ENCODE results near the gene AGMO. TPM values are rescaled to one million over a fixed set of nuclear protein-coding genes. Genes with fewer than 3 reads are reported as not detected.

The AGMO gene
- total and polyA plus RNA-seq, 10 of the 15 experiments (the other 5 are each of a cell fraction or from before 2014, with no cell fraction given) = 0.11 to 0.29 TPM; not detected in 8

DNA sequence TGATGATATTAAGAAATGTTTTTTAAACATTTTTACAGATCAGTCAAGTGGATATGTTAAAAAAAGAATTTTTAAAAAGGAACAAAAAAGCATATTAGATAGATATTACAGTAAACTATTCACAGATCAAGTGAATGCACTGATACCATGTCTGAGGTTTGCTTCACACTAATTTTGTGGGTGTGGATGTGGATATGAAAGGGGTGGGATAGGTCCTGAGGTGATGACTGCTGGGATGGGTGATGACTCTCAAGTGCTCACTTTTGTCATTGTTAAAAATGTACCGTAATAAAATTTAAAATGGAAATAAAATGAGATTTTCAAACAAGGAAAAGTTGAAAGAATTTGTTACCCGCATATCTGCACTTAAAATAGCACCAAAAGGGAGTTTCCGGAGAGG is 54.1 kb downstream of the AGMO start:
- Histone ChIP-seq H3K4me3 (no peak overlapping the region), H4K20me1 (ENCODE audit: control insufficient read depth, insufficient read depth) (no peaks in the 10 kb centered on the region), H3K36me3 (ENCODE audit: control insufficient read depth in 2 of 2, insufficient read depth in 2 of 2, low read length in 1 of 2) (no peaks in the 10 kb centered on the region), H2AFZ (ENCODE audit: control insufficient read depth, low read depth, low read length) (no peak overlapping the region), H3K9me3 (replicated peaks; ENCODE audit: control insufficient read depth, insufficient read depth, low read length) (no peaks in the 10 kb centered on the region), H3K79me2 (ENCODE audit: control insufficient read depth, insufficient read depth, low read length) (no peaks in the 10 kb centered on the region), H3K27me3 (replicated peaks in 1 of 2; ENCODE audit: control insufficient read depth in 2 of 2, insufficient read depth in 2 of 2, low read length in 1 of 2) (no peaks in the 10 kb centered on the region), H3K4me2 (ENCODE audit: control insufficient read depth, insufficient read depth) (no peak overlapping the region), H3K27ac (ENCODE audit: control insufficient read depth, insufficient read depth) (no peak overlapping the region), H3K4me1 (ENCODE audit: control insufficient read depth, insufficient read depth, low read length) (no peaks in the 10 kb centered on the region), H3K9ac (ENCODE audit: control insufficient read depth, insufficient read depth, low read length) (no peak overlapping the region)
- ATAC-seq = no peak
- TF ChIP-seq BMI1 (IDR thresholded peaks at IDR 0.05; ENCODE audit: borderline replicate concordance) = no peak
- in situ Hi-C loops (cut with MboI) (no loop called here), intact Hi-C loops (cut with micrococcal nuclease; ENCODE audit: unreplicated experiment) (no loop called here)
- no peak for FAIRE-seq
- WGBS (ENCODE audit: insufficient coverage, insufficient replicate concordance, low lambda C conversion rate, missing lambda C conversion rate) = 43% methylated on average over 3 of the region's 3 CpGs
- BruUV-seq (replicated peaks) = no TSS peak
- DNase-seq (ENCODE audit: low read depth, low spot score) = no peak
- SMC1A ChIA-PET (ENCODE audit: uncharacterized antibody, unreplicated experiment) = interaction anchor here (0.7 to 1.3 kb wide), 2 partner anchors 139 to 213 kb away, joined by 3 read pairs; no protein-coding TSS in a partner anchor
- CTCF ChIA-PET = no interaction called here
- POLR2A ChIA-PET = no interaction called here
- RAD21 ChIA-PET (ENCODE audit: unreplicated experiment) = interaction anchor here (0.8 kb wide), 1 partner anchor 184 kb away, joined by 3 read pairs; no protein-coding TSS in a partner anchor

DNA sequence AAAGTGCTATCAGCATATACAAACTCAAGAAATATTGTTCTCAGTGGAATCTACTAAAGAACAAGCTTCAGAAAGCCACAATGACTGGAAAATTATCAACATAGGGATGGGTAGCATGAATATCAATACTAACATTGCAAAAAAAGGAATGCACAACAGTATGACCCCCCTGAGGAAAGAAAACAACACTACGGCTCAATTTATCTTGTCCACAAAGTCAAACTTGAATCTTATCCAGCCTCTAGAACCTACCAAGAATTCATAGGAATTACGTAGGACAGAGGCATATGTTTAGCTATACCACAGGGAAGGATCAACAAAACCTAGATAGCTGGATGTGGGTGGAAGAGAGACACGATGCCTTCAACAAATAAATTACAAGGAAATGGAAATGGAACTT is 54.6 kb downstream of the AGMO start:
- Histone ChIP-seq H3K79me2 (ENCODE audit: control insufficient read depth, insufficient read depth, low read length) (no peaks in the 10 kb centered on the region), H3K36me3 (ENCODE audit: control insufficient read depth in 2 of 2, insufficient read depth in 2 of 2, low read length in 1 of 2) (no peaks in the 10 kb centered on the region), H3K4me3 (no peak overlapping the region), H3K4me2 (ENCODE audit: control insufficient read depth, insufficient read depth) (no peak overlapping the region), H3K4me1 (ENCODE audit: control insufficient read depth, insufficient read depth, low read length) (no peaks in the 10 kb centered on the region), H3K9ac (ENCODE audit: control insufficient read depth, insufficient read depth, low read length) (no peak overlapping the region), H4K20me1 (ENCODE audit: control insufficient read depth, insufficient read depth) (no peaks in the 10 kb centered on the region), H3K27me3 (replicated peaks in 1 of 2; ENCODE audit: control insufficient read depth in 2 of 2, insufficient read depth in 2 of 2, low read length in 1 of 2) (no peaks in the 10 kb centered on the region), H3K9me3 (replicated peaks; ENCODE audit: control insufficient read depth, insufficient read depth, low read length) (no peaks in the 10 kb centered on the region), H2AFZ (ENCODE audit: control insufficient read depth, low read depth, low read length) (no peak overlapping the region), H3K27ac (ENCODE audit: control insufficient read depth, insufficient read depth) (no peak overlapping the region)
- SMC1A ChIA-PET (ENCODE audit: uncharacterized antibody, unreplicated experiment) = interaction anchor here (0.7 to 1.3 kb wide), 2 partner anchors 140 to 214 kb away, joined by 3 read pairs; no protein-coding TSS in a partner anchor
- no peak for DNase-seq (ENCODE audit: low read depth, low spot score)
- no peak for FAIRE-seq
- RAD21 ChIA-PET (ENCODE audit: unreplicated experiment) = interaction anchor here (0.8 to 1.0 kb wide), 2 partner anchors 43 to 183 kb away, joined by 3 read pairs; no protein-coding TSS in a partner anchor
- BruUV-seq (replicated peaks) = no TSS peak
- WGBS (ENCODE audit: insufficient coverage, insufficient replicate concordance, low lambda C conversion rate, missing lambda C conversion rate) = 33% methylated on average over 3 of the region's 3 CpGs
- no peak for ATAC-seq
- in situ Hi-C loops (cut with MboI) = no loop called here
- TF ChIP-seq, protein P1, sequence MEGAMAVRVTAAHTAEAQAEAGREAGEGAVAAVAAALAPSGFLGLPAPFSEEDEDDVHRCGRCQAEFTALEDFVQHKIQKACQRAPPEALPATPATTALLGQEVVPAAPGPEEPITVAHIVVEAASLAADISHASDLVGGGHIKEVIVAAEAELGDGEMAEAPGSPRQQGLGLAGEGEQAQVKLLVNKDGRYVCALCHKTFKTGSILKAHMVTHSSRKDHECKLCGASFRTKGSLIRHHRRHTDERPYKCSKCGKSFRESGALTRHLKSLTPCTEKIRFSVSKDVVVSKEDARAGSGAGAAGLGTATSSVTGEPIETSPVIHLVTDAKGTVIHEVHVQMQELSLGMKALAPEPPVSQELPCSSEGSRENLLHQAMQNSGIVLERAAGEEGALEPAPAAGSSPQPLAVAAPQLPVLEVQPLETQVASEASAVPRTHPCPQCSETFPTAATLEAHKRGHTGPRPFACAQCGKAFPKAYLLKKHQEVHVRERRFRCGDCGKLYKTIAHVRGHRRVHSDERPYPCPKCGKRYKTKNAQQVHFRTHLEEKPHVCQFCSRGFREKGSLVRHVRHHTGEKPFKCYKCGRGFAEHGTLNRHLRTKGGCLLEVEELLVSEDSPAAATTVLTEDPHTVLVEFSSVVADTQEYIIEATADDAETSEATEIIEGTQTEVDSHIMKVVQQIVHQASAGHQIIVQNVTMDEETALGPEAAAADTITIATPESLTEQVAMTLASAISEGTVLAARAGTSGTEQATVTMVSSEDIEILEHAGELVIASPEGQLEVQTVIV (IDR thresholded peaks at IDR 0.05; ENCODE audit: borderline replicate concordance, partially characterized antibody) = no peak
- TF ChIP-seq TBL1XR1 (IDR thresholded peaks at IDR 0.05; ENCODE audit: low read depth, low read length) = no peak
- no peak for TF ChIP-seq ZBED1 (IDR thresholded peaks at IDR 0.05; ENCODE audit: borderline replicate concordance)
- TF ChIP-seq ZZZ3 (IDR thresholded peaks at IDR 0.05; ENCODE audit: control insufficient read depth, insufficient read length, low read depth) = no peak
- TF ChIP-seq, protein P2, sequence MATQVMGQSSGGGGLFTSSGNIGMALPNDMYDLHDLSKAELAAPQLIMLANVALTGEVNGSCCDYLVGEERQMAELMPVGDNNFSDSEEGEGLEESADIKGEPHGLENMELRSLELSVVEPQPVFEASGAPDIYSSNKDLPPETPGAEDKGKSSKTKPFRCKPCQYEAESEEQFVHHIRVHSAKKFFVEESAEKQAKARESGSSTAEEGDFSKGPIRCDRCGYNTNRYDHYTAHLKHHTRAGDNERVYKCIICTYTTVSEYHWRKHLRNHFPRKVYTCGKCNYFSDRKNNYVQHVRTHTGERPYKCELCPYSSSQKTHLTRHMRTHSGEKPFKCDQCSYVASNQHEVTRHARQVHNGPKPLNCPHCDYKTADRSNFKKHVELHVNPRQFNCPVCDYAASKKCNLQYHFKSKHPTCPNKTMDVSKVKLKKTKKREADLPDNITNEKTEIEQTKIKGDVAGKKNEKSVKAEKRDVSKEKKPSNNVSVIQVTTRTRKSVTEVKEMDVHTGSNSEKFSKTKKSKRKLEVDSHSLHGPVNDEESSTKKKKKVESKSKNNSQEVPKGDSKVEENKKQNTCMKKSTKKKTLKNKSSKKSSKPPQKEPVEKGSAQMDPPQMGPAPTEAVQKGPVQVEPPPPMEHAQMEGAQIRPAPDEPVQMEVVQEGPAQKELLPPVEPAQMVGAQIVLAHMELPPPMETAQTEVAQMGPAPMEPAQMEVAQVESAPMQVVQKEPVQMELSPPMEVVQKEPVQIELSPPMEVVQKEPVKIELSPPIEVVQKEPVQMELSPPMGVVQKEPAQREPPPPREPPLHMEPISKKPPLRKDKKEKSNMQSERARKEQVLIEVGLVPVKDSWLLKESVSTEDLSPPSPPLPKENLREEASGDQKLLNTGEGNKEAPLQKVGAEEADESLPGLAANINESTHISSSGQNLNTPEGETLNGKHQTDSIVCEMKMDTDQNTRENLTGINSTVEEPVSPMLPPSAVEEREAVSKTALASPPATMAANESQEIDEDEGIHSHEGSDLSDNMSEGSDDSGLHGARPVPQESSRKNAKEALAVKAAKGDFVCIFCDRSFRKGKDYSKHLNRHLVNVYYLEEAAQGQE (IDR thresholded peaks at IDR 0.05; ENCODE audit: low read depth, low read length) = no peak
- TF ChIP-seq ZNF207 (IDR thresholded peaks at IDR 0.05; ENCODE audit: borderline replicate concordance) = no peak
- no peak for TF ChIP-seq MTA3 (IDR thresholded peaks at IDR 0.05; ENCODE audit: borderline replicate concordance, low read length)
- no peak for TF ChIP-seq BRCA1 (IDR thresholded peaks at IDR 0.05; ENCODE audit: low read depth, low read length)
- no peak for TF ChIP-seq EP300 (IDR thresholded peaks at IDR 0.05; ENCODE audit: borderline replicate concordance in 1 of 2, control insufficient read depth in 1 of 2, low read depth in 2 of 2, low read length in 2 of 2)
- POLR2A ChIA-PET = no interaction called here
- CTCF ChIA-PET = no interaction called here
- intact Hi-C loops (cut with micrococcal nuclease; ENCODE audit: unreplicated experiment) = no loop called here

Data from GM12878 (cell line).